WTC11 (cell line): ENCODE data around the gene DCUN1D3. TPM values are rescaled to one million over a fixed set of nuclear protein-coding genes. Genes with fewer than 3 reads are reported as not detected.

ENCODE experiments used
- ATAC-seq: fragments of 200-7000 bp; cut with Tn5 transposase; 2 replicates; pipeline ENCODE4 v1.10.0; 2021; ENCODE audit warnings: mild to moderate bottlenecking, moderate library complexity
- CTCF ChIA-PET: fragments of 300-600 bp; sonication (Branson Sonifier 250); formaldehyde crosslinking; loops from one replicate; lab custom pipeline; 2021; ENCODE audit warnings: antibody characterized with exemption; lab: Charles Lee
- POLR2A ChIA-PET: fragments of 350-600 bp; sonication (Branson Sonifier 250); formaldehyde crosslinking; loops from one replicate; lab custom pipeline; 2021; ENCODE audit warnings: antibody characterized with exemption; lab: Charles Lee
- DNase-seq: peaks from one replicate; pipeline ENCODE4 v3.0.0; 2021; ENCODE audit warnings: low spot score
- H3K27ac Mint-ChIP-seq: 2 replicates; pipeline ENCODE4 v1.8.0; 2021; ENCODE audit warnings: mixed read lengths
- H3K27me3 Mint-ChIP-seq: 2 replicates; pipeline ENCODE4 v1.8.0; 2021; ENCODE audit warnings: low read depth, mild to moderate bottlenecking, moderate library complexity, mixed read lengths
- H3K36me3 Mint-ChIP-seq: 2 replicates; pipeline ENCODE4 v1.8.0; 2021; ENCODE audit warnings: mixed read lengths
- H3K4me1 Mint-ChIP-seq: 2 replicates; pipeline ENCODE4 v1.8.0; 2022; ENCODE audit warnings: mixed read lengths
- H3K4me3 Mint-ChIP-seq: 2 replicates; pipeline ENCODE4 v1.8.0; 2021; ENCODE audit warnings: mild to moderate bottlenecking, moderate library complexity, mixed read lengths
- H3K9me3 Mint-ChIP-seq: 2 replicates; pipeline ENCODE4 v1.8.0; 2021; ENCODE audit warnings: mixed read lengths
- AR ChIP-seq: fragments of 250-450 bp; sonication (Bioruptor Pico); IDR thresholded peaks from 2 replicates; pipeline ENCODE4 v1.9.0; 2021; ENCODE audit warnings: mild to moderate bottlenecking
- ATF6 ChIP-seq: sonication (generic); formaldehyde crosslinking; IDR thresholded peaks from 2 replicates; pipeline ENCODE4 v1.8.1; 2023; ENCODE audit warnings: mild to moderate bottlenecking, missing genetic modification reagents
- CBFB ChIP-seq: sonication (generic); formaldehyde crosslinking; IDR thresholded peaks from 2 replicates; pipeline ENCODE4 v1.8.1; 2022; ENCODE audit warnings: mild to moderate bottlenecking, low read depth, missing genetic modification reagents
- ERG ChIP-seq: fragments of 250-450 bp; sonication (Bioruptor Pico); IDR thresholded peaks from 2 replicates; pipeline ENCODE4 v1.8.0; 2021; ENCODE audit warnings: mild to moderate bottlenecking
- ETV6 ChIP-seq: sonication (generic); formaldehyde crosslinking; IDR thresholded peaks from 2 replicates; pipeline ENCODE4 v1.8.1; 2022; ENCODE audit warnings: mild to moderate bottlenecking, missing genetic modification reagents
- FOXP1 ChIP-seq: sonication (generic); formaldehyde crosslinking; IDR thresholded peaks from 2 replicates; pipeline ENCODE4 v1.8.0; 2022; ENCODE audit warnings: missing genetic modification reagents, mild to moderate bottlenecking, moderate library complexity, borderline replicate concordance
- GTF2I ChIP-seq: fragments of 250-450 bp; sonication (Bioruptor Pico); conservative IDR thresholded peaks from 2 replicates; pipeline ENCODE4 v1.4.0; 2021; ENCODE audit warnings: mild to moderate bottlenecking
- HMGXB4 ChIP-seq: sonication (generic); formaldehyde crosslinking; IDR thresholded peaks from 2 replicates; pipeline ENCODE4 v1.8.1; 2023; ENCODE audit warnings: mild to moderate bottlenecking, moderate library complexity, missing genetic modification reagents
- MAX ChIP-seq: sonication (generic); formaldehyde crosslinking; IDR thresholded peaks from 2 replicates; pipeline ENCODE4 v1.8.0; 2022; ENCODE audit warnings: mild to moderate bottlenecking, missing genetic modification reagents
- MXD4 ChIP-seq: fragments of 250-450 bp; sonication (Bioruptor Pico); IDR thresholded peaks from 2 replicates; pipeline ENCODE4 v1.8.0; 2021; ENCODE audit warnings: mild to moderate bottlenecking, moderate library complexity, borderline replicate concordance
- MYBL2 ChIP-seq: sonication (generic); formaldehyde crosslinking; IDR thresholded peaks from 2 replicates; pipeline ENCODE4 v1.8.1; 2023; ENCODE audit warnings: mild to moderate bottlenecking, moderate library complexity, missing genetic modification reagents
- NR3C1 ChIP-seq: sonication (generic); formaldehyde crosslinking; conservative IDR thresholded peaks from 2 replicates; pipeline ENCODE4 v1.8.1; 2023; ENCODE audit warnings: low read depth, mild to moderate bottlenecking, missing genetic modification reagents
- SOX15 ChIP-seq: fragments of 250-450 bp; sonication (Bioruptor Pico); IDR thresholded peaks from 2 replicates; pipeline ENCODE4 v1.9.0; 2021; ENCODE audit warnings: mild to moderate bottlenecking
- SP1 ChIP-seq: sonication (generic); formaldehyde crosslinking; conservative IDR thresholded peaks from 2 replicates; pipeline ENCODE4 v1.8.1; 2022; ENCODE audit warnings: missing genetic modification reagents
- ZNF416 ChIP-seq: fragments of 250-450 bp; sonication (Bioruptor Pico); IDR thresholded peaks from 2 replicates; pipeline ENCODE4 v1.9.0; 2021; ENCODE audit warnings: mild to moderate bottlenecking, inconsistent platforms
- total RNA-seq: library from RNA; stranded (reverse); gene quantifications from 3 replicates; pipeline ENCODE4 v1.2.3, GENCODE V29; 2021
- TF ChIP-seq, protein P1 (sequence below): sonication (generic); formaldehyde crosslinking; IDR thresholded peaks from 2 replicates; pipeline ENCODE4 v1.8.0; 2022; ENCODE audit warnings: mild to moderate bottlenecking, missing genetic modification reagents
- TF ChIP-seq, protein P2 (sequence below): fragments of 250-450 bp; sonication (Bioruptor Pico); conservative IDR thresholded peaks from 2 replicates; pipeline ENCODE4 v1.9.0; 2021; ENCODE audit warnings: mild to moderate bottlenecking

Gene DCUN1D3
- total RNA-seq, 1 experiment from 2014 or later, result 14.7 TPM

GRCh38 chr16:20884240-20884556 lies 16.0 kb downstream of the DCUN1D3 start:
- Mint-ChIP-seq H3K36me3 (peaks cover 10% of the 10 kb centered on the region; the same call in 1 of the 2 replicates), H3K27me3 (no peaks in the 10 kb centered on the region), H3K27ac (peak overlapping the region; percentile 24; the same call in 1 of the 2 replicates), H3K4me3 (no peak overlapping the region), H3K9me3 (no peaks in the 10 kb centered on the region), H3K4me1 (peaks cover 23% of the 10 kb centered on the region)
- TF ChIP-seq MXD4 (CRISPR knock-in tag) (no peak), MAX (CRISPR knock-in tag) (no peak), AR (no peak), ZNF416 (CRISPR knock-in tag) (no peak), SOX15 (no peak), FOXP1 (no peak), SP1 (CRISPR knock-in tag) (no peak), ERG (CRISPR knock-in tag) (no peak), MYBL2 (CRISPR knock-in tag) (no peak), ATF6 (CRISPR knock-in tag) (no peak), ETV6 (CRISPR knock-in tag) (no peak)
- no peak for ATAC-seq
- POLR2A ChIA-PET, result no interaction called here
- CTCF ChIA-PET, result no interaction called here
- DNase-seq, result no peak

DNA sequence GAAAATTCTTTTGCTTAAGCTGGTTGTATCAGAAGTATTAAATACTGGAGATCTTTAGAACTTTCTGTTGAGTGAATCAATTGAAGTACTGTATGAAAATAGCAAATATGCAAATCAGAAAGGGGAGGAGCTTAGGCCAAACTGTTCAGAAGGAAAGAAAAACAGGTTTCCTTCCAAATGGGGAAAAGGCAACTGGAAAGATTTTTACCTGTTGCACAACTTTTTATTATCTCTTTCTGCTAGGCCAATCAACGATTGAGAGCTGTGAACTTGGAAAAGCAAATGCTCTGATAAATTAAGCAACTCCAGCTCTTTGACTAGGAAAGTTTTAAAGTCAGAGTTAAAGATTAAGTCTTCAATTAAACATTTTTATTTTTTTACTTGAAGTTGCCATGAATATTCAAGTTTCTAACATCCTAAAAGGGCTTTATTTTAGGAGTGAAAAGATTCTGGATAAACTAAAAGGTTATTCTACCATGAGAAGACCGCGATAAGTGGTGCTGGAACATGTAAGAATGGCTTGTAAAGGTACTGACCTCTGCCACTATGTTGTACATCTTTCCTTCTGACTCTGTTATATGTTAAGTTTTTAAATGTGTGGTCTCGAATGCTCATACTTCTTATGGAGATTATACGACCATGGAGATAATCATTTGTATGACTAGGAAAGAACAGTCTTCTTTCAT lies 16.5 kb downstream of the DCUN1D3 start:
- H3K27ac Mint-ChIP-seq, result no peak overlapping the region; the same call in 1 of the 2 replicates
- CTCF ChIA-PET, result no interaction called here
- no peaks in the 10 kb centered on the region for H3K27me3 Mint-ChIP-seq
- H3K9me3 Mint-ChIP-seq, result no peaks in the 10 kb centered on the region
- POLR2A ChIA-PET, result interaction anchor here (0.6 kb wide), 1 partner anchor 31 kb away, joined by 3 read pairs; no protein-coding TSS in a partner anchor
- DNase-seq (no peak), ATAC-seq (no peak)
- H3K4me3 Mint-ChIP-seq, result no peak overlapping the region
- peaks cover 10% of the 10 kb centered on the region; the same call in 1 of the 2 replicates for H3K36me3 Mint-ChIP-seq
- peaks cover 26% of the 10 kb centered on the region for H3K4me1 Mint-ChIP-seq
- TF ChIP-seq HMGXB4, result no peak
- TF ChIP-seq GTF2I (CRISPR knock-in tag), result no peak
- no peak for TF ChIP-seq AR
- TF ChIP-seq ERG (CRISPR knock-in tag), result no peak
- TF ChIP-seq, protein P1, sequence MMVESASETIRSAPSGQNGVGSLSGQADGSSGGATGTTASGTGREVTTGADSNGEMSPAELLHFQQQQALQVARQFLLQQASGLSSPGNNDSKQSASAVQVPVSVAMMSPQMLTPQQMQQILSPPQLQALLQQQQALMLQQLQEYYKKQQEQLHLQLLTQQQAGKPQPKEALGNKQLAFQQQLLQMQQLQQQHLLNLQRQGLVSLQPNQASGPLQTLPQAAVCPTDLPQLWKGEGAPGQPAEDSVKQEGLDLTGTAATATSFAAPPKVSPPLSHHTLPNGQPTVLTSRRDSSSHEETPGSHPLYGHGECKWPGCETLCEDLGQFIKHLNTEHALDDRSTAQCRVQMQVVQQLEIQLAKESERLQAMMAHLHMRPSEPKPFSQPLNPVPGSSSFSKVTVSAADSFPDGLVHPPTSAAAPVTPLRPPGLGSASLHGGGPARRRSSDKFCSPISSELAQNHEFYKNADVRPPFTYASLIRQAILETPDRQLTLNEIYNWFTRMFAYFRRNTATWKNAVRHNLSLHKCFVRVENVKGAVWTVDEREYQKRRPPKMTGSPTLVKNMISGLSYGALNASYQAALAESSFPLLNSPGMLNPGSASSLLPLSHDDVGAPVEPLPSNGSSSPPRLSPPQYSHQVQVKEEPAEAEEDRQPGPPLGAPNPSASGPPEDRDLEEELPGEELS, result no peak
- TF ChIP-seq NR3C1, result no peak
- TF ChIP-seq, protein P2, sequence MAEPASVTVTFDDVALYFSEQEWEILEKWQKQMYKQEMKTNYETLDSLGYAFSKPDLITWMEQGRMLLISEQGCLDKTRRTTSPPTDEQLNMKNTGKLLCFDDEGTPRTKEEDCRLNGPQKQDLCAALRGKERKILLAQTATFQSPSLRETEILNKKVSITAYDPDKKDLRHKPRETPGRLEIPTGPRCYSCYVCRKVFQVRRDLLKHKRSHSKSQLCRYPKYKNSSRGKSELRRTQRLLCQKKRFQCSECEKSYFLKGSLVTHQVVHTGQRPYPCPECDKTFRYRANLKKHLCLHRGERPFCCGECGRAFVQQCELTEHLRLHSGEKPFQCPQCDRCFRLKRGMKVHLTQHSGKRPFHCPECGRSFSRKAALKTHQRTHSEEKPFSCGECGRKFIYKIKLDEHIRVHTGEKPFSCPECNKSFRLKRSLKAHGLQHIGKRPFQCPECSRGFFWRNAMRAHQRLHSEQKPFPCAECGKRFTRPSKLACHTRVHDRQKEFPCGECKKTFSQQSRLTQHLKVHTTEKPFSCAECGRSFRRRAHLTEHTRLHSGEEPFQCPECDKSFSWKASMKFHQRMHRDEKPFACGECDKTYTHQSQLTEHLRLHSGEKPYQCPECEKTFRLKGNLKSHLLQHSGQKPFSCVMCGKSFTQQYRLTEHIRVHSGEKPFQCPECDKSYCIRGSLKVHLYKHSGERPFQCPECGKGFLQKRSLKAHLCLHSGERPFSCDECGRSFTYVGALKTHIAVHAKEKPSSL (CRISPR knock-in tag), result no peak
- TF ChIP-seq CBFB (CRISPR knock-in tag), result no peak
